ENCODE measurements around the gene GLIPR2. TPM values are rescaled to one million over a fixed set of nuclear protein-coding genes. Genes with fewer than 3 reads are reported as not detected.
"Not testable (repeated sequence)": the region's sequence is repeated elsewhere in the genome, so short reads cannot be mapped to it uniquely, and the experiment has no call there.

Gene GLIPR2
- total RNA-seq, 2 donors from 2014 or later: 52.2 to 74.9 TPM

DNA sequence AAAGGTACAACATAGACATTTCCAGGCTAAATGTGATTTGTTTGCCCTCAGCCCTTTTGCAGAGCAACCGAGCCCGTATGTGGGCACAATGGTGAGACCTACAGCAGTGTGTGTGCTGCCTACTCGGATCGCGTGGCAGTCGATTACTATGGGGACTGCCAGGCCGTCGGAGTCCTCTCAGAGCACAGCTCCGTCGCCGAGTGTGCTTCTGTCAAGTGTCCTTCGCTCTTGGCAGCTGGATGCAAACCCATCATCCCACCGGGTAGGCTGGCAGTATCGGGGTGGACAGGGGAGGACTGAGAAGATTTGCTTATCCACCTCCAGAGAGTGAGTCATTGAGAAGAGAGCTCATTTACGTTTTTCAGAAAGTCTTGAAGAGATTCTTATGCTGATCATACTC, 17.8 kb upstream of the GLIPR2 start:
- intact Hi-C loops (cut with DNase I): no loop called here

DNA sequence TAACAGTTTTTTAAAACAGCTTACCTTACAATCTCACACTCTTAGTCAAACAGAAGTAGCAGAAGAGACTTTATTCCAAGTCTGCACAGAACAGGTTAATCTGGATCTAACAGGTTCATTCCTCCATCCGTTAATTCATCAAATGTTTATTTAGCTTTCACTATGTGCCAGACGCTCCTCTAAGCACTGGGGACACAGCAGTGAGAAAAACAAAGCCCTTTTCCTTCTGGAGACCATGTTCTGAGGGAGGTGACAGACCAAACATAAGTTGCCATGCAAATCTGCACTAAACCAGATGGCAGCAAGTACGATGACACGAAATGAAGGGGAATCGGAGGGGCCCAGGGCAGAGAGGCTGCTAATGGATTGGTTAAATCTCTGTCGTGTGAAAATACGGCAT, 17.1 kb upstream of the GLIPR2 start:
- intact Hi-C loops (cut with DNase I): no loop called here
- DNase-seq (ENCODE audit: low spot score): no peak

More for the DNA sequence above, 17.8 kb upstream of the GLIPR2 start:
- DNase-seq (ENCODE audit: low spot score): no peak

DNA sequence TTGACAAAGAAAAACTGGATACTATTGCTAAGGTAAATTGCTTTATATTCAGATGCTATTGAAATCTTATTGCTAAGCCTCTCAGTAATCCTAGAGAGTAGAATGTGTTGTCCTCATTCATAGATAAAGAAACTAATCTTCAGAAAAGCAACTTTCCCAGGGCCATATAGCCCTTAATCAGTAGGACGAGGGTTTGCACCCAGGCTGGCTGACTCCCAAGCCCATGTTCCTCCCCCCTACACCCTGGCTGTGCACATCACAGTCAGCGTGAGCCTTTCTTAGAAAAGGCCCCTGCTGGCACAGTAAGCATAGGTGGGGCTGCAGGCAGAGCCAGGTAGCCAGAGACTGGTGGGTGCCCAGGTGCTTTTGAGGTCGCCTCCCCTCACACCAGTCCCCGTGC, 15.8 kb upstream of the GLIPR2 start:
- intact Hi-C loops (cut with DNase I): loop anchor here in 1 of 2 donors (5.0 kb wide), 1 partner anchor 148 kb away; no protein-coding TSS in a partner anchor

DNA sequence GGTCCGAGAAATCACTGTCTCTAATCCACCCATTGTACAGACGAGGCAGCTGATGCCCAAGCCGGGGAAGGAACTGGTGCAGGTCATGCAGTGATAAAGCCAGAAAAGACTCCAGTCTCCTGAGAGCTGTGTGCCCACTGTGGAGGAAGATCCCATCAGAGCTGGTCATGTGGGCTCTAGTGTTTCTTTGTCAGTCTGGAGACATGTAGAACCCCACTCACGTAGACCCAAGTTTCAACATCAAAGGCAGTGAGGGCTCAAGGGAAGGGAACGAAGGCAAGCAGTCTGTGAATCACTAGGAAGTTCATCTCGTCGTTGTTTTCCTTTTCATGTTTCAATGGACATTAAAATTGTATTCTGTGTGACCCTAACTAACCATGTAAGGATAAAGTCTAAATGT, 14.6 kb upstream of the GLIPR2 start:
- no peak for DNase-seq (ENCODE audit: low spot score)
- intact Hi-C loops (cut with DNase I): loop anchor here in 1 of 2 donors (5.0 kb wide), 1 partner anchor 150 kb away; no protein-coding TSS in a partner anchor

More for the DNA sequence above, 15.8 kb upstream of the GLIPR2 start:
- DNase-seq (ENCODE audit: low spot score): no peak

DNA sequence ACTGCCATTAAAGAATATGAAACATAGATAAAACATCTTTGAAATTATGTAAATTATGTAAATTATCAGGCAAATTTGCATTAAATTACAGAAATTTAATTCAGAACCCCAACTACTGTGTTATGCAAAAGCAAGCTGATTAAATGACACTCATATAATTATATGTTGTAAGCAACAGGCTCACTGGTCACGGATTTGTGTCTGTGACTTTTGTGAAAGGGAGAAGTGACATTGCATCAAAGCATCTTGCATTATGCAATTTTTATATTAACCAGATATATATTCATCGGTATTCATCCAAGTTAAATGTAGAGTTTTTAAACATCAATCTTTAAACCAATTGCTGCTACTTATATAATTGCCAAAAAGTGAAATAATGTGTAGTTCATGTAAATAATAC, 13.0 kb upstream of the GLIPR2 start:
- intact Hi-C loops (cut with DNase I): loop anchor here in 1 of 2 donors (5.0 kb wide), 1 partner anchor 151 kb away; no protein-coding TSS in a partner anchor
- no peak for DNase-seq (ENCODE audit: low spot score)

DNA sequence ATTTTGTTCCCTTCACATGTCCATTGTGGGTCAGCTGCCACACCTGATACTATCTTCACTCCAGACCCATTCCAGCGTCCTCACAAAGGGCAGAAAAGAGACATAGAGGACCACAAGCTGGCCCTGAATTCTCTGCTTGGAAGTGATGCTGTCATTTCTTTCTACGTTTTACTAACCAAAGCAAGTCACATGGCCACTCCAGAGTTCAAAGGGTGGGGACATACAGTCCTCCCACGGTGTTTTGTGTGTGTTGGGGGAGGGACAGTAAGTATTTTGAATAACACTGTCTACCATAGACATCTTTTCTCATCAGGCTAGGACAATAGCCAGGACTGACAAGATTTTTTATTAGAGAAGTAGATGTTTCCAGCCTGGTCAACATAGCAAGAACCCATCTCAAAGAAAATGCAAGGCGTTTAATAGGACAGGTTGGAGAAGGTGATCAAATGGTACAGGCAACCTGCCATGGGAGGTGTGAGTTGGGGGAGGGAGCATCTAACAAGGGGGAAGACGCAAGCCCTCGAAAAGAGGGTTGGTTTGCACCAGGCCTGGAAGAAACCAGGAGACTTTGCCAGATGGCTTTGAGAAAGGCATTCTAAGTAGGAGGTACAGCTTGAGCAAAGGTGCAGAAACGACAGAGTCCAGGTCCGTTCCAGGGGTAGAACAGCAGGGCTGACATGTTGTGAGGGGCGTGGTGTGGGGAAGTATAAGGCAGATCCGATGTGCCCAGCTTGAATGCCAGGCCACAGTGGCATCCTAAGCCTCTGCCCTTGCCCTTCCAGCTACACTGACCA, 11.3 kb upstream of the GLIPR2 start:
- DNase-seq (ENCODE audit: low spot score): no peak
- intact Hi-C loops (cut with DNase I): no loop called here

DNA sequence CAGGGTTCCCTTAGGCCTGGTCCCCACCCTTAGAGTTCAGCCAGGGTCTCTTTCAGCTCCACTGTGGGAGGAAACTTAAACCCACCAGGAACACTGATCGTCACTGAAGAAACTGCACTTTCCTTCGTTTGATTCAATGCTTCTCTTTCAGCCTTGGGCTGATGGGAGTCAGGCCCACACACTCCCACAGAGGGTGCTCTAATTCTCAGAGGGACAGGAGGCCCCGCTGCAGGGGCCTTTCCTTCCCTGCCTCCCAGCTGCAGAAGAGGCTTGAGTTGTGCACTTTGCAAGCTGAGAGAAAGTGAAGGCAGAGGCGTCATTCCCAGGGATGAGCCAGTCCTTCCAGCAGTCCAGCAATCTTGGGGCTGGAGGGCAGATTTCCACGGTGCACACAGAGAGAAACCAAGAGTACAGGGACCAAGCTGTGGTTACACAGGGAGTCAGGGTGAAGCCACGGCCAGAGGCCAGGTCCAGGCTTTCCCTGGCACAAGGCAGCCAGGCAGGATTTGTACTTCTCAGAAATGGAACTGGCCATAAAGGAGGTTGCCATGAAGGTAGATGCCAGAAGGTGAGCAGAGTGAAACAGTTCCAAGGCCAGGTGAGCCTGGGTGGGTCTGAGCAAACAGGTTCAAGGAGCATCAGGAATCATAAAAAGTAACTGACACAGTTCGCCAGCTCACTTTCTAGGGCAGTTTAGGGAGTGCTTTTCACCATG, 10.4 kb upstream of the GLIPR2 start:
- no peak for DNase-seq (ENCODE audit: low spot score)
- intact Hi-C loops (cut with DNase I): no loop called here

DNA sequence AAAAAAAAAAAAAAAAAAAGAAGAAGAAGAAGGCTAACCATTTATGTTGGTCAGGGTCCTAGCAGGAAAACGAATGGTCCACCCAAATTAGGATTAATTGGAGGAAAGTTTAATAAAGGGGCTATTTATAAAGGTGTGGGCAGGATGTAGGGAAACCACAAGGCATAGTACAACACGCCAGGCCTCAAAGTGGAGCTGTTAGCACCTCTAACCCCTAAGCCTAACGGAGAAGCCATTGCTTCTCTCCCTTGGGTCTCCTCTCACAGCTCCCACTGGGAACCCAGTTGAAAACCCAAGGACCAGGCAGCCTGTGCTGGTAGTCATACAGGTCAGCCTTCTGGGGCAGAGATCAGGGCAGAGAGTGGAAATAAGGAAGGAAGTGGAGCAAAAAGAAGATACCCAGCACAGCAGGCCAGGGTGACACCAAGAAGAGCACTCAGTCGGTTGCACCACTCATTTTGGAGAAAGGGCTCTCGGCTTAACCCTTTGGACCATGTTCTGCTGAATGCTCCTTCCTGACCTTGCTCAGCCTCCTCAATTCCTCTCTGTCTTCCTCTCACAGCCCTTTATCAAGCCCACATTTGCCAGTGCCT, 8.8 kb upstream of the GLIPR2 start:
- intact Hi-C loops (cut with DNase I): no loop called here
- no peak for DNase-seq (ENCODE audit: low spot score)

DNA sequence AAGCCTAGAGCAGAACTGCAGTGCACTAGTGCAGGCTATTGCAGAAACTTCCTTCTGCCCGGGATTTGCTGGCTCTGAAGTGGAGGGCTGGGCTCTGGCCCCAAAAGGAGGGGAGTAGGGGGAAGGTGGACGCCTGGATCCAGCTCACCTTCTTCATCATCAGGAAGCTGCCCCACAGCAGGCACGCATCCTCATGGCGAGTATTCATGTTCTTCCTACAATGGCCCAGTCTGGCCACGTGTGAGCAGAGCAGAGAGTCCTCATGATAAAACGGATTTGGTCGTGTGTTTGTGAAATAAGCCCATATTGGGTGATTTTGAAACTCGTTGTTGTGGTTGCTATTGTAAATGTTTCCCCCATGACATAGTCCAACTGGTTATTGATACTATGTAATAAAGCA, 8.2 kb upstream of the GLIPR2 start:
- DNase-seq (ENCODE audit: low spot score): no peak
- intact Hi-C loops (cut with DNase I): no loop called here

DNA sequence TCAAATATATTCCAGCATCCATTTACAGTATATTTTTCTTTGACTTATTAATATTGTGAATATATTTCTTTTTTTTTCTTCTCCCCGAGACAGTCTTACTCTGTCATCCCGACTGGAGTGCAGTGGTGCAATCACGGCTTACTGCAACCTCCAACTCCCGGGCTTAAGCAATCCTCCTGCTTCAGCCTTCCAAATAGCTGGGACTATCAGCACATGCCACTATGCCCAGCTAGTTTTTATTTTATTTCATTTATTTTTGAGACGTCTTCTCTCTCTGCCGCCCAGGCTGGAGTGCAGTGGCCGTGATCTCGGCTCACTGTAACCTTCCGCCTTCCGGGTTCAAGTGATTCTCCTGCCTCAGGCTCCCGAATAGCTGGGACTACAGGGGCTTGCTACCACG, 7.4 kb upstream of the GLIPR2 start:
- DNase-seq (ENCODE audit: low spot score): no peak
- intact Hi-C loops (cut with DNase I): no loop called here

DNA sequence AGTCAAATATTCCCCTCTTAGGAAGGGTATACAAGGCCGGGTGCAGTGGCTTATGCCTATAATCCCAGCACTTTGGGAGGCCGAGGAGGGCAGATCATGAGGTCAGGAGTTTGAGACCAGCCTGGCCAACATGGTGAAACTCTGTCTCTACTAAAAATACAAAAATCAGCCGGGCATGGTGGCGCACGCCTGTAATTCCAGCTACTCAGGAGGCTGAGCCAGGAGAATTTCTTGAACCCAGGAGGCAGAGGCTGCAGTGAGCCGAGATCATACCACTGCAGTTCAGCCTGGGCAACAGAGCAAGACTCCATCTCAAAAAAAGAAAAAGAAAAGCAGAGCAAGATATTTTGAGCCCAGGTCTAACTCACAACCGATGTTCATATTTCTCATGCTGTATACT, 4.9 kb upstream of the GLIPR2 start:
- DNase-seq (ENCODE audit: low spot score); intact Hi-C loops (cut with DNase I): not testable (repeated sequence)

DNA sequence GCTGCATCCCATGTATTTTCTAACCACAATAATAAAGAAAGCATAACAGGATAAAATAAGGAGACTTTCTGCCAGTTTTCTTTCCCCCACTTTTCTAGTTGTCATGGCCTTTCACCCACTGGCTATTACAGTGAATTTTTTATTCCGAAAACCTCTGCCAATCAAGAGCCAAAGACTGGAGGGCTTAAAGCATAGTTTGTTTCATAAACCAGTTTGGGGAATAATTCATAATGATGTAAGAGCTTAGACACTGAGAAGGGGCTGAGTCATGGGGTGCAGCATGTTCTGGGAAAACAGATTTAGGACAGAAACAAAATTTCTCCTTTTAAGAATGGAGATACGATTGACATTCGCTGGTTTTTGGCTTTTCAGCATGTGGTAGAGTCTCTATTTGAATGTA, 4.4 kb upstream of the GLIPR2 start:
- no peak for DNase-seq (ENCODE audit: low spot score)
- intact Hi-C loops (cut with DNase I): no loop called here

DNA sequence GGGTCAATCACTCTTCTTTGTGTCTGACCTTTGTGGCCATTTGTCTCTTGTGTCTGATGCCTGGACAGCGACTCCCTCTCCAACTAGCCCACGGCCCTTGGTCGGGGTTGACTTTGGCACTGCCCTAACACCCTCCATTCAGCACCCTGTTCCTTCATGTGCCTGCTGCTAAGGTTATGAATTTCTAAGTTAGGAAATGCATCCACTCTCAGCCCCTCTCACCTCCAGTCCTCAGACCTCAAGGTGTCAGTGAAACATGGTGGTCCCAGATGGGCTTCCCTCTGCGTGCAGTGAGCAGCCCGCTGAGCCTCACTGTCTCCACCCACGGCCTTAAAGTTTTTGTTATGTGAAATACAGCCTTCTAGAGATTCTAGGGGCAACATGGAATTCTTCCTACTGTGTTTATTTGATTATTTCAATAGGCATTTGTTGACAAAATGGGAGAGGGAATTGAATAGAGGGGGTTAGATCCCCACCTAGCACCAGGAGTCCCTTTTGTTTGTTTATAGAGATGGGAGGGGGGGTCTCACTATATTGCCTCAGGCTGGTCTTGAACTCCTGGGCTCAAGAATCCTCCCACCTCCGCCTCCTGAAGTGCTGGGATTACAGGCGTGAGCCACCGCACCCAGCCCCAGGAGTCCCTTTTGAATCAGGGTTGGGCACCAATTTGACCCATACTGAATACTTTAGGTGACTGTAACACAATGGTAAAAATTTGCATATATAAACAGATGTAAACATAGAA, 1.6 kb upstream of the GLIPR2 start:
- no peak for DNase-seq (ENCODE audit: low spot score)

DNA sequence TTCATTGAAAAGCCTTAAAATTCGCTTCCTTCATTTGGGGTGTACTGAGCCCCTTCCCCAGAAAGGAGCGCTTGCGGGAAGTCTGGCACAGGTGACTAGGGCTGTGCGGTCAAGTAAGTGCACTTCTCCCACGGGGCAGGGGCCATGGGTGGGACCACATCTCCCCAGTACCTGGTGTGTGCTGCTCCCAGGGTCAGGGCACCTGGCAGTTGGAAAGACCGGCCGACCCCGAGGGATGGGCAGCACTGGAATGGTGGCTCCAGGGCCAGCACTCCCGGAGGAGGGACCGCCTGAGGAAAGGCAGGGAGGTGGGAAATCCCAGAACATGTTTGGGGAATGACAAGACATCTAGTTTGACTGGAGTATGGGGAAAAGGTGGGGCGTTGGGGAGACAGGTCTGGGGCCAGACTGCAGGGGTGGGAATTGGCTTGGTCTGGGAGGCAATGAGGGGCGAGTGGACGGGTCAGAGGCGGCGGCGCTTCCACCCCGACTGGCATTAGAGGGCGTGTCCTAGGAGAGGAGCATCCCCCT, 727 bp upstream of the GLIPR2 start:
- DNase-seq (ENCODE audit: low spot score): peak; percentile 88
- intact Hi-C loops (cut with DNase I): no loop called here

More for the DNA sequence above, 1.6 kb upstream of the GLIPR2 start:
- intact Hi-C loops (cut with DNase I): no loop called here

DNA sequence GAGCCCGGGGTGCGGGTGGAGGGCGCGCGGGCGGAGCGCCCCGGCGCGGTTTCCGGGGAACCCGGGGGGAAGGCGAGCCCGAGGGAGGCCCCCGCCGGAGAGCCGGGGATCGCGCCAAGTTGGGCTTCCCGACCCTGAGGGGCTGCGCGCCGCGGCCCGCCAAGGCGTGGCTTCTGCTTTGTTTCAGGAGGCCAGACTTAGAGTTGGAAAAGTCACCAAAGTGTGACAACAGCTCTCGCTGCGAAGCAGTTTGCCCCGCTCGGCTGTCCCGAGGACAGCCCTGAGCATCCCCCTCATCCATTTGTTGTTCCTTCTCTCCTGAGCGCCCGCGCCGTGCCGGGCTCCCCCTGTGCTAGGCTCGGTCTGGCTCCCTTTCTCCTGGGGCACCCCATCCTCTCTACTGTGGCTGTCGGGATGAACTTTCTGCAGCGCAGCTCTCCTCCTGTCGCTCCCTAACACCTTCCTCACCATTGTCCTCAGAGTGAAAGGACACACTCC, 410 bp downstream of the GLIPR2 start:
- intact Hi-C loops (cut with DNase I): no loop called here
- DNase-seq (ENCODE audit: low spot score): peak; percentile 83

DNA sequence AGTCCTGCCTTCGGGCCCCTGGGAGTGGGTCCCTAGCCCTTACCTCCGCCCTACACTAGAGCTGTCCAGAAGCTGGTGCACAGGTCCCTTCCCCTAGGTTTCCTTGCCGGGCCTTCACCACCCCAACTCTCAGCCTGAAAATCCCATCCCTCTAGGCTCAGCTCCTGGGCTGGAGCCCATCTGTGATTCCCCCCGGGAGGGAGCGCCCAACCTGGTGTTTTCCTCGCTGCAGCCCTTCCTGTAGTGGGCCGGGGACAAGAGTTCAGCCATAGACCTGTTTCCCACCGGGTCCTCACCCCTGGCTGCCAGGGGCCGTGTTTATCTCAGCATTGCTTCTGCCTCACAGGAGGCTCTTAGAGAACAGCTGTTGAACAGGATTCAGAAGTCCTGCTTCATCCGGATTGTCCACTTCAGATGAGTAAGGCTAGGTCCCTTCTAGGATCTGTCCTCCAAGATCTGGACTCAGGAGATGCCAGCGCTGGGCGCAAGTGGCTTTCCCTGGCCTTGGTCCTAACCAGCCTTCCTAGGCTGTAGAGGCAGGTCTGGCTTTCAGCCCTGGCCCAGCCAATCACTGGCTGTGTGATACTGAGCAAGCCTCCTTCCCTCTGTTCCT, 965 bp downstream of the GLIPR2 start:
- intact Hi-C loops (cut with DNase I): no loop called here
- peak; percentile 84 for DNase-seq (ENCODE audit: low spot score)

DNA sequence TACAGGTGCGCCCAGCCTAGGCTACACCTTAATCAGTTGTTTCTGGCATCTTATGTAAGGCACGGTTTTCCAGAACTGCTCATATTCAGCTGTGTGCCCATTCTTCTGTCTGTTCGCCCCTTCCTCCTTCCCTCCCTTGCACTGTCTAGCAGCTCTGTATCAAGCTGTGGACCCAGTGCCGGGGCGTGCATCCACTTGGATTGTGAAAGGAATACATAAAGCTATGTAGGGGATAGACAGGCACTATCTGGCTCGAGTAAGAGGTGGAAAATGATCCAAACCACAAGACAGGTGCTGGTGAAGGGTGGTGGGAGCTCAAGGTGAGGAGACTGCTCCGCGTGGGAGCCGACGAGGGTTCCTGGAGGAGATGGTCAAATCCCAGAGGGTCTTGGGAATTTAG, 2.0 kb downstream of the GLIPR2 start:
- peak; percentile 45 for DNase-seq (ENCODE audit: low spot score)
- intact Hi-C loops (cut with DNase I): no loop called here

DNA sequence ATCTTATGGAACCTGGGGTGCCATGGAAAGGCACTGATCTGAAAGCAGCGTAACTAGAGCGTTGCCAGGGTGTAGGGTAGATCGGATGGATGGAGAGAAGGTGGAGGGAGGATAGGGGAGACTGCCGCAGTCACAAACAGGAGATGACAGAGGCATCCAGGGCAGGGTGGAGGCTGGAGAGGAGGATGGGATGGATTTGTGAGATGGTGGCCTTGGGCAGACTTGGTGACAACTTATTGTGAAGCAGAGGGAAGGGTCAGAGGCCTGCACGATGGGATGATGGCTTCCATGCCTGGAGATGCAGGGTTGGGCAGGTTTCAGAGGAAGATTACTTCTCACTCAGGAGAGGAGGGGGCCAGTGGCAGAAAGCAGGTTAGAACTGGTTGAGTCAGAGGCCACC, 2.4 kb downstream of the GLIPR2 start:
- intact Hi-C loops (cut with DNase I): no loop called here

More for the DNA sequence above, 2.4 kb downstream of the GLIPR2 start:
- DNase-seq (ENCODE audit: low spot score): peak; percentile 53

Measured in posterior vena cava (tissue), 2 donors.